ENCODE measurements around the gene RNASE8. TPM values are rescaled to one million over a fixed set of nuclear protein-coding genes. Genes with fewer than 3 reads are reported as not detected.
A peak's percentile ranks its signal among the peaks of the same experiment; 100 is the strongest.
"Not testable (repeated sequence)": the region's sequence is repeated elsewhere in the genome, so short reads cannot be mapped to it uniquely, and the experiment has no call there.

Gene RNASE8
- total RNA-seq, 1 donor from 2014 or later: not detected

GRCh38 chr14:21025371-21026273, 32.0 kb upstream of the RNASE8 start:
- intact Hi-C loops (cut with DNase I): no loop called here
- peak; percentile 73 for ATAC-seq (ENCODE audit: poor library complexity)
- peak; percentile 91 for DNase-seq

- DNase-seq: no peak
- ATAC-seq (ENCODE audit: poor library complexity): no peak
- intact Hi-C loops (cut with DNase I): no loop called here
These were observed 31.2 kb upstream of the RNASE8 start for GRCh38 chr14:21026274-21026987.

GRCh38 chr14:21026988-21027315, 30.7 kb upstream of the RNASE8 start:
- DNase-seq: no peak
- intact Hi-C loops (cut with DNase I): no loop called here
- ATAC-seq (ENCODE audit: poor library complexity): no peak

GRCh38 chr14:21029917-21030316, 27.7 kb upstream of the RNASE8 start, which contains the start of gene TPPP2:
TPPP2 (plus strand) TSS chr14:21030217; CDS start chr14:21030582, 365 bp downstream.
- no peak for ATAC-seq (ENCODE audit: poor library complexity)
- no peak for DNase-seq
- intact Hi-C loops (cut with DNase I): no loop called here

GRCh38 chr14:21030531-21030930, 27.1 kb upstream of the RNASE8 start:
- intact Hi-C loops (cut with DNase I): no loop called here
- ATAC-seq (ENCODE audit: poor library complexity) (no peak), DNase-seq (no peak)

- ATAC-seq (ENCODE audit: poor library complexity) (no peak), DNase-seq (no peak)
- intact Hi-C loops (cut with DNase I): no loop called here
These were observed 25.1 kb upstream of the RNASE8 start for GRCh38 chr14:21032326-21033132.

GRCh38 chr14:21033133-21033698, 24.4 kb upstream of the RNASE8 start:
- no peak for ATAC-seq (ENCODE audit: poor library complexity)
- DNase-seq: no peak
- intact Hi-C loops (cut with DNase I): no loop called here

GRCh38 chr14:21034707-21035106, 22.9 kb upstream of the RNASE8 start, which contains the start of gene RNASE13:
RNASE13 (minus strand) TSS chr14:21034807; CDS start chr14:21034288, 519 bp downstream.
- intact Hi-C loops (cut with DNase I): no loop called here
- ATAC-seq (ENCODE audit: poor library complexity): no peak

GRCh38 chr14:21036751-21037150, 20.9 kb upstream of the RNASE8 start:
- ATAC-seq (ENCODE audit: poor library complexity) (no peak), DNase-seq (no peak)
- intact Hi-C loops (cut with DNase I): no loop called here

More at GRCh38 chr14:21034707-21035106, 22.9 kb upstream of the RNASE8 start, which contains the start of gene RNASE13:
- no peak for DNase-seq

- DNase-seq (no peak), ATAC-seq (ENCODE audit: poor library complexity) (no peak)
- intact Hi-C loops (cut with DNase I): no loop called here
These were observed 20.5 kb upstream of the RNASE8 start for GRCh38 chr14:21037156-21037555.

- intact Hi-C loops (cut with DNase I): loop anchor here (2.0 kb wide), 1 partner anchor 24 kb away; no protein-coding TSS in a partner anchor
- ATAC-seq (ENCODE audit: poor library complexity) (peak; percentile 93), DNase-seq (peak; percentile 90)
These were observed 18.9 kb upstream of the RNASE8 start for GRCh38 chr14:21038441-21039422.

- DNase-seq: peak; percentile 52
- peak; percentile 81 for ATAC-seq (ENCODE audit: poor library complexity)
- intact Hi-C loops (cut with DNase I): loop anchor here (2.0 to 10.0 kb wide), 2 partner anchors 25 to 355 kb away; partner anchors contain the start of genes ANG and RNASE4
These were observed 17.8 kb upstream of the RNASE8 start for GRCh38 chr14:21039585-21040369.

- intact Hi-C loops (cut with DNase I): loop anchor here (10.0 kb wide), 1 partner anchor 356 kb away; the partner anchor contains the start of genes ANG and RNASE4
- ATAC-seq (ENCODE audit: poor library complexity) (no peak), DNase-seq (no peak)
These were observed 17.2 kb upstream of the RNASE8 start for GRCh38 chr14:21040370-21040925.

GRCh38 chr14:21040941-21041340, 16.7 kb upstream of the RNASE8 start:
- intact Hi-C loops (cut with DNase I): loop anchor here (10.0 kb wide), 1 partner anchor 356 kb away; the partner anchor contains the start of genes ANG and RNASE4
- not testable (repeated sequence) for DNase-seq; ATAC-seq (ENCODE audit: poor library complexity)

GRCh38 chr14:21041676-21042433, 15.8 kb upstream of the RNASE8 start, which contains the start of gene RNASE7:
RNASE7 (plus strand) TSS chr14:21042362; CDS start chr14:21042993, 631 bp downstream.
- intact Hi-C loops (cut with DNase I): loop anchor here (10.0 kb wide), 1 partner anchor 357 kb away; the partner anchor contains the start of genes ANG and RNASE4
- no peak for ATAC-seq (ENCODE audit: poor library complexity)

More at GRCh38 chr14:21041676-21042433, 15.8 kb upstream of the RNASE8 start, which contains the start of gene RNASE7:
- no peak for DNase-seq

All from Right ventricle myocardium superior (tissue), 1 donor.